GM21390 (cell line): ENCODE measurements around the gene NCL.
"Not testable (repeated sequence)": the region's sequence is repeated elsewhere in the genome, so short reads cannot be mapped to it uniquely, and the experiment has no call there.

Experiments
- ATAC-seq: cut with Tn5 transposase; IDR thresholded peaks from one replicate; pipeline ENCODE4 v1.9.1; 2021; ENCODE audit not compliant: unreplicated experiment

NCL gene

GRCh38 chr2:231467613-231468530 lies 3.6 kb upstream of the NCL start:
- no peak for ATAC-seq

- no peak for ATAC-seq
These were observed 2.8 kb upstream of the NCL start for GRCh38 chr2:231467016-231467545.

- peak; percentile 10 for ATAC-seq
These were observed 574 bp upstream of the NCL start for GRCh38 chr2:231464576-231465540.

GRCh38 chr2:231462729-231463465 lies 1.4 kb downstream of the NCL start:
- ATAC-seq: no peak

GRCh38 chr2:231461516-231461971 lies 2.7 kb downstream of the NCL start:
- no peak for ATAC-seq

- not testable (repeated sequence) for ATAC-seq
These were observed 3.4 kb downstream of the NCL start for GRCh38 chr2:231460841-231461240.

GRCh38 chr2:231460073-231460835 lies 4.0 kb downstream of the NCL start:
- no peak for ATAC-seq

GRCh38 chr2:231458368-231458767 lies 5.9 kb downstream of the NCL start:
- no peak for ATAC-seq

GRCh38 chr2:231457101-231457500 lies 7.2 kb downstream of the NCL start:
- ATAC-seq: no peak

- no peak for ATAC-seq
These were observed 7.8 kb downstream of the NCL start for GRCh38 chr2:231456295-231457004.

GRCh38 chr2:231455890-231456289 lies 8.4 kb downstream of the NCL start:
- no peak for ATAC-seq

- no peak for ATAC-seq
These were observed 9.1 kb downstream of the NCL start for GRCh38 chr2:231455222-231455621.

GRCh38 chr2:231454361-231454791 lies 9.9 kb downstream of the NCL start:
- no peak for ATAC-seq

GRCh38 chr2:231452799-231453508 lies 11.3 kb downstream of the NCL start:
- ATAC-seq: no peak

- no peak for ATAC-seq
These were observed 13.7 kb downstream of the NCL start for GRCh38 chr2:231450548-231450989.

- no peak for ATAC-seq
These were observed 14.7 kb downstream of the NCL start for GRCh38 chr2:231449503-231450054.

GRCh38 chr2:231436957-231437356 lies 27.3 kb downstream of the NCL start:
- no peak for ATAC-seq

- ATAC-seq: no peak
These were observed 30.3 kb downstream of the NCL start for GRCh38 chr2:231433990-231434389.
